ENCODE measurements around the gene SLX9.

SLX9 gene

DNA sequence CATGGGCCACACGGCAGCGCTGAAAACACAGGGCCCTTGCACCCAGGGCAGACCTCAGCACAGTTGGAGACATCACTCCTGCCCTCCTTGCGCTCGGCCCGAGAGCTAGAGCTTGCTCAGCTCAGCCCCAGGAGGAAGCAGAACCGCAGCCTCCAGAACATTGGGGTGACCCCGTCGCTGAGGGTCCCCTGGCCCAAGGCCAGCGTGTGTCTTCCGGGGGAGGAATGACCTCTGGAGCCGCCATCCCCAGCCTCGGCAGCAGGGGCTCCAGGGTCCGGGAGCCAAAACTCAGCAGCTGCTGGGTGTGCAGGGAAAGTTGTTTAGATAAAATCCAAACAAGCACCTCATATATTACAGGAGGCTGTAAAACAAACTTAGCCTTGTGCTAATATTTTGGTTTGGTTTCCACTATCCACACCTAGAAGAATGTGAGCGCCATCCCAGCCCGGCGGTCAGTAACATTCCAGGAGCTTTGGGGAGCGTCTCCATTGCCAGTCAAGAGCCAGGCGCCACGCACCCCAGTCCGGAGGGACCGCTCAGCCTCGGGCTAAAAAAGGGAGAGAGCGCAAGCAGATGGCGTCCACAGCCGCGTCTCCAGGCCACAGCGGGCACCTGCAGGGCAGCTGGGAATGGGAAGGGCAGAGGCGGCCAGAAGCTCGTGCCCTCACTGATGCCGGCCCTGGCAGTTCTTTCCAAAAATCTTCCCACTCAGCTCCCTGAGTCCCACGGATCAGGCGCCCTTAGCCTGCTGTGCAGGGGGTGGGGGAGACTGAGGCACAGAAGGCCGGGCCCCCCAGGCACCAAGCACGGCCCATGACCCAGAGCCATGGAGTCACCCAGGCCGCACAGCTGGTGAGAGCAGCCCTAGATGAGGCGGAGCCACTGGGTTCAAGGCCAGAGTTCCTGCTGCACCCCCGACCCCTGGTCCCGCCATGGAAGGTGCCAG is 52.0 kb downstream of the SLX9 start:
- DNase-seq (ENCODE audit: low read depth) = no peak

DNA sequence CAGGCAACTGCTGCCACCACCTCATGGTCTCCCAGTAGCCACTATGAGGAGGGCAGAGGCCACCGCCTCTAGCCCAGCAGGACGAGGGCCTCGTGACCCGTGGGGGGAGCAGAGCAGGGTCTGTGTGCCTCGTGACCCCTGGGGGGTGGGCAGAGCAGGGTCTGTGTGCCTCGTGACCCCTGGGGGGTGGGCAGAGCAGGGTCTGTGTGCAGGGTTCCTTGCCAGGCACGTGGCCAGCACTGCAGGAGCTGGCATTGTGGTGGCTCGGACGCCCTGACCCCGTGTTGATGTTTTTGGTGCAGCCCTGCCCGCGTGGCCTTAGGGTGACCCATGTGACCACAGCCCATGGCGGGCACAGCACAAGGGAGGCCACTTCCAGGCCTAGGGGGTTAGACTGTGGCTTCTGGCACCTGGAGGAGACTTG is 52.8 kb downstream of the SLX9 start:
- no peak for DNase-seq (ENCODE audit: low read depth)

GRCh38 chr21:44993321-44994046 is 53.7 kb downstream of the SLX9 start:
- no peak for DNase-seq (ENCODE audit: low read depth)

DNA sequence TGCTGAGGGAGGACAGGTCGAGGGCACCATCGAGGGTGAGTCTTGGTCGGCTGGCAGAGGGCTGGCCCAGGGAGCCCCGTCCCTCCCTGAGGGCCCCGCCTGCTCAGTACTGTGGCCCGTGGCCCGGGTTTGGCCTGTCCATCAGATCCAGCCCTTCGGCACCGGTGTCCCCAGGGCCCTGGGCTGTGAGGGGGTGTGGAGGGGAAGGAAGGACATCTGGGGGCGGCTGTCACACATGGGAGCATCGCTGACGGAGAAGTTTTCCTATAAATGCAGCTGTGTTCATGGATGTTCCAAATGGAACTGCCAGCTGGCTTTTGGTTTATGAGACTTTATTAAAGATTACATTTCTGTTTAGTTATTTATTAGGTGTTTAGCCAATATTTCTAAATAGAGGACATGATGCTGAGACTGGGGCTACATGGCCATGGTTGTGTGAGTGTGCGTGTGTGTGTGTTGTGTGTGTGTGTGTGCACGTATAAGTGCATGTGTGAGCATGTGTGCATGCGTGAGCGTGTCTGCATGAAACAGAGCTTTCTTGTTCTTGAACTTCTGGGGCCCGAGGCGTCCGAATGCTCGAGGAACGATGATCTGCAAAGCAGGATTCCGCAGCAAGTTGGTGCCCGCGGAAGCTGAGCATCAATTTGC is 54.3 kb downstream of the SLX9 start:
- DNase-seq (ENCODE audit: low read depth) = no peak

GRCh38 chr21:44994695-44995342 is 55.0 kb downstream of the SLX9 start:
- no peak for DNase-seq (ENCODE audit: low read depth)

DNA sequence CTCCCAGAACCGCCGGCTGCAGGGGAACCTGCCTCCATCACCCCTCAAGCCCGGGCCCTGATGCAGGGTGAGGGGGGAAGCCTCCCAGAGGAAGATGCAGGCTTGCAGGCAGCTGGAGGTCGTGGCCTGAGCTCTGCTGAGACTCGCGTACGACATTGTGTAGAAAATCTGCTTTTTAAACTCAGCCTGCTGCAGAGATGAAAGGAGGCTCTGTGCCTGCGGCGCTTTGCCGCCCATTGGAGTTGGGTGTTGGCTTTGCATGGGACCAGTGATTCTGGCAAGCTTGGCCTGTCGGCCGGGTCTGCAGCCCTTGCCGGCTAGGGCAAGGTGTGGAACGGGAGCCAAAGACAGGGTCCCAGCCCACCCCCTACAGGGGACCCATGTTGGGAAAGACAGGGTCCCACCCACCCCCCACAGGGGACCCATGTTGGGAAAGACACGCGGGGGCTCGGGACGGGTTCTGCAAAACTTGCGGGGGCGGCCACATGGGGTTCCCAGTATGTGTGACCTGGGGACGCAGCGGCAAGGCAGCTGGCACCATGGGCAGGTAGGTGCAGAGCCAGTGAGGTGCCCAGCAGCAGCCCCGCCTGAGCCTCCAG is 55.6 kb downstream of the SLX9 start:
- DNase-seq (ENCODE audit: low read depth) = no peak

DNA sequence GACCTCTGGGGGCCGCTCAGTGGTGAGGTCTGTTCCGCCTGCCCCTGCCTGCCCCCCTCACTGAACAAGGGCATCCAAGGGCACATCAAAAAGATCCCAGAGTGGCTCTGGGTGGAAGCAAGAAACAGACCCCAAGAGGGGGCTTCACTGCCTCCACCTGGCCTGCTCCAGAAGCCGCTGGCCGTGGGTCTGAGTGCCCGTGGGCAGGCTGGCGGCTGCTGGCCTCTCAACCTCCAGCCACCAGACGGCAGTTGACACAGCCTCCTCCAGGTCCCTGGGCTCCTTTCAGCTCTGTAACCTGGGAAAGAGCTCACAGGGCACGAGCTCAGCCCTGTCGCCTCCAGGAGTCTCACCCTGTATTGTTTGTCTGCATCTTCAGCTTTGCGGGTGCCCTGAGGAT is 56.3 kb downstream of the SLX9 start:
- no peak for DNase-seq (ENCODE audit: low read depth)

GRCh38 chr21:44996501-44996921 is 56.7 kb downstream of the SLX9 start:
- no peak for DNase-seq (ENCODE audit: low read depth)

DNA sequence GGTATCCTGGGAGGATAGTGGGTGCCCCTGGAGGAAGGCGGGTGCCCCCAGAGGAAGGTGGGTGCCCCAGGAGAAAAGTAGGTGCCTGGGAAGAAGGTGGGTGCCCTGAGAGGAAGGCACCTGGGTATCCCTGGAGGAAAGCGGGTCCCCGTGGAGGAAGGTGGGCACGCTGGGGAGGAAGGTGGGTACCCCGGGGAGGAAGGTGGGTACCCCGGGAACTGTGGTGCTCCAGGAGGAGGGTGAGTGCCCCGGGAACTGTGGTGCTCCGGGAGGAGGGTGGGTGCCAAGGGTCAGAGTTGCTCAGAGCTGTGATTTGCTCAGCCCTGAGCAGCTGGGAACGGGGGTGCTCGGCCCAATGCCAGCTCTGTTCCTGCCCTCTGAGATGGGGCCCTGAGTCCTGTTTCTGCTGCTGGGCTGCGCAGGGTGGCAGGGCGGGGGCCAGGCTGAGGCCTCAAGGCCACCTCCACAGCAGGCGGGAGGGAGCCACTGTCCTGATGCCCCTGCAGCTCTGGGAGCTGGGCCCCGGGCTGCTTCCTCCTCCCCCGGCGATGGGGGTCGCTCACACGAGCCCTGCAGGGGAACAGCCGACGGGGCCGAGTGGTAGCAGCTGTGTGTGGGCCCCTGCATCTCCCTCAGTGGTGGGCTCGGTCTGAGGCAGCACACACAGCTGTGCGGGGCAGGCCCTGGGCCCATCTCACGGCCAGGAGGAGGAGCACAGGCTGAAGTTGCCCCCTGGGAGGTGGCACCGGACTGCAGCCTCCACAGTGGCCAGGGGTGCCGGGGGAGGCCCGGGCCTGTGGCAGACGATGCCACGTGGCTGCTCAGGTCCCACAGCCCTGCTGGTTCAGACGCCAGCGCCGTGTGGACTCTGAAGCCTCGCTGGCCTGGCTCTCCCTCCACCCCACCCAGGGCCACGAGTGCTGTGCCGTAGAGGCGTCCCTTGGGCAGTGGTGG is 57.4 kb downstream of the SLX9 start:
- DNase-seq (ENCODE audit: low read depth) = no peak

DNA sequence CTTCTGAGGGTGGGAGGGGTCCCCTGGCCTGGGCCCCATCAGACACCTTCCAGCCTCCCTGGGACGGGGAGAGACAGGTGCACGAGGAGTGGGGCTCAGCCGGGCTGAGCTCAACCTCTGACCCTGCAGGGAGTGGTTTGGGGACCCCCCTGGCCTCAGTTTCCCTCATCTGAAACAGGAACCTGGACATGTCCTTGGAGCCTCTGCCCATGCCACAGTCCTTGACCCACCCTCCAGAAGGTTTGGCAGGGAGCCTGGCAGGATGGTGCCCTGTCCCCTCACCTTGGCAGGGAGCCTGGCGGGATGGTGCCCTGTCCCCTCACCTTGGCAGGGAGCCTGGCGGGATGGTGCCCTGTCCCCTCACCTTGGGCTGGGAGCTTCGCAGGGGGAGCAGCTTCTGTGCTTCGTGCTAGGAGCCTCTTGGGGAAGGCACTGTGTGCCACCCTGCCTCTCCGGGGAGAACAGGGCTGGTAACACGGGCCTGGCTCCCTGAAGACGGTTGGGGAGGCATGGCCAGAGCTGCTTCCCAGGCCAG is 58.3 kb downstream of the SLX9 start:
- no peak for DNase-seq (ENCODE audit: low read depth)

- no peak for DNase-seq (ENCODE audit: low read depth)
Measured at GRCh38 chr21:44998621-44999427, 59.0 kb downstream of the SLX9 start.

DNA sequence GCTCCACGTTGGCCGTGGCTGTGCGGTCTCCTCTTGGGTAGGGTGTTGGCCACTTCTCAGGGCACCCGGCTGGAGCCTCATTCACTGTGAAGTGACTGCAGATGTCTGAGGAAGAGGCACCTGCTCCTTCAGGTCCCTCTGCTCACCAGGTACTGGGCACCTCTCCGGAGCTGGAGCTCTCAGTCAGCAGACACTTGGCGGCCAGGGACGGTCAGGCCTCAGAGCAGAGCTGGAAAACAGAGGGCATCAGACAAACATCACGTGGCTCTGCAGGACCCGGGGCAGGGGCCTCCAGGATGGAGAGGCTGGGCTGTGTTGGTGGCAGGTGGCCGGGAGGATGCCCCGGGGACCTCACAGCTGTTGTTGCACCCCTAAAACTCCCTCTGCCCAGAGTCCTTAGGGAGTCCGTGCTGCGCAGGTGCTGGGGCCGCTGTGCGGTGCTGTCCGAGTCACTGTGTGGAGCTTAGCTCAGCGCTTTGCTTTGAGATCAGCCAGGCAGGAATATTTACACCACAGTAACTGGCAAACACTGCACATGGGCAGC is 59.7 kb downstream of the SLX9 start:
- no peak for DNase-seq (ENCODE audit: low read depth)

GRCh38 chr21:44999972-45000636 is 60.3 kb downstream of the SLX9 start:
- DNase-seq (ENCODE audit: low read depth) = no peak

DNA sequence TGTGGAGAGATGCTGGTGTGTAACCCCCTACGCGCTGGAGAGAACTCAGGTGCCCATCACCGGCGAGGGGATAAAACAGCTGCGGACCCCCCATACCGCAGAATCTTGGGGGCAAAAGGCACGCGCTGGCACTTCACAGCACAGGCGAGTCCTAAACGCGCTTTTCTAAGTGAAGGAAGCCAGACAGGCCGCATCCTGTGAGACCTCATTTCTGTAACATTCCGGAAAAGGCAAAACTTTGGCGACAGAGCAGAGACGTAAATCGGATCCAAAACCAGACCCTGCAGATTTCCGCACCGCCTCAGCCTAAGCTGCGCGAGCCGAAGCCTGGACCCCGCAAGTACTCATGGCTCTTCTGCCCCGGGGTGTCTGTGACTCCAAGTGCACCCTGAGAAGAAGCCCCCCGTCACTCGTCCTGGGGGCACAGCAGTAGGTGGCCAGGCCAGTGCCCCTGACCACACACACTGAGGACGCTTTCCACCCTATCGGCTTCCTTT is 60.9 kb downstream of the SLX9 start:
- DNase-seq (ENCODE audit: low read depth) = no peak

DNA sequence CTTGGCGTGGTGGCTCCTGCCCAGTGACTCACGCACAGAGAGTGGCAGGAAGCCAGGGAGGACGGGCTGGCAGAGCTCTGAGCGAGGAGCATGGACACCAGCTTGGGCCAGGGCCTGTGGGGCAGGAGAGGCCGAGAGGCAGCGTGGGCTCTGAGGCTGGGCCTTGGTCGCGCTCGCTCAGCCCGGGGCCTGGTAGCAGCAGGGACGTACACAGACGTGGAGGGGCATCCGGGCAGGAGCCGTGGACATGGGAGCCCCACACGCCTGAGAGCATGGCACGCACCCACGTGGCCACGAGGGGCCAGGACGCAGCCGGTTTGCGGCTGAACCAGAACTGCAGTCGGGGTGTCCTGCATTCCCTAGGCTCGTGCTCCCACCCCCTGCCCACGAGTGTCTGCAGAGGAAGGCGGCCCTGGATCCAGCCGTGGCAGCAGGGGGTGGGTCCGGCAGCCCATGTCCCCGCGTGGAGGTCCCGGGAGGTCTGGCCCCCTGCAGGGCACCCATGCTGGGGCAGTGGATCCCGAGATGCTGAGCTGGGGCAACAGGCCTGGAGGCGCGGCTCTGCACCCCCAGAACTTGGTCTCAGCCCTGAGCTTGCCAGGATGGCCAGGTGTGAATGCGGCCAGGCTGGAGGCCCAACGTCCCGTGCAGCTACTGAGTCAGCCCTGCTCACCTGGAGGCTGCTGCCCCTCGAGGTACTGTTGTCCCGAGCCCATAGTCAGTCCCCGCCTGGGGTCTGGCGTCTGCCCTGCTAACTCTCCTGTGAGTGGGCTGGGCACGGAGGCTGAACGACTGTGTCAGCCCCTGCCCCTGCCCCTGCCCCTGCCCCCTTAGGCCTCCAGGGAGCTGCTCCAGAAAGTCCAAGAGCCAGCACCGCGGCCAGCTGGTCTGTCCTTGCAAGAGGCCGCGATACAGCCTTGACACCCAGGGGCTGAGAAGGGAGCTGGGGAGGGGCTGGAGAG is 61.6 kb downstream of the SLX9 start:
- peak; percentile 53 for DNase-seq (ENCODE audit: low read depth)

DNA sequence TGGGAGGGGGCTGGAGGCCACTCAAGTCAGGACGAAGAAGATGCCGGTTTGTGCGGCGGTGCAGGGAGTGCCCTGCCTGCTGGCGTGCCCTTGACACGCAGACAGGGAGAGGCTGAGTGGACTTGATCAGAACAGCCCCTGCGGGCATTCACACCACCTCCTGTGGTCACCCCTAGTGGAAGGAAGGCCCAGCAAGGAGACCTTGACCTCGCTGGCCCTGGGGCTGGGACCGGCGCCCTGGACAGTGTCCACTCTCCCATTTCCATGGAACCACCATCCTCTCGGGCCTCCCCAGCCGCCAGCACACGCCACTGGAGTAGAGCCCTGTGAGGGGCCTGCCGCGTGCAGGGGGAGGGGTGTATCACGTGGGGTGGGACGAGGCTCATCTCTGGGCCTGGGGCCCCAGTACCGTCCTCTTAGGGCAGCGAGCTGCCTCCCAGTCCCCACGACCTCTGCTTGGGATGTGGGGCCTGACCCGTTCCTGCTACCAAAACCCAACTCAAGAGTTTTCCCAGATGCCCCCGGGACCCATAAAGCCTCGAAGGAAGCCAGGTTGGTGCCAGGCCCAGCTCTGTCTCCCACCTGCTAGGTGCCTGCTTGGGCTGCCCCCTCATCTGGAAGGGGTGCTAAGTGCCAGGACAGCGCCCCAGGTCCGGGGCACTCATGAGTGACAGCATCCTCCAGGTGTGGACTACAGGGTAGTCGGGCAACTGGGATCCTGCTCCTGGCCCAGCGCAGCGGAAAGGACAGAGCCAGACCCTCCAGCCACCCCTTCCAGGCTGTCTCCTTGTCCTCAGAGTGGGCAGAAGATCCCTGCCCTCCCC is 62.8 kb downstream of the SLX9 start:
- DNase-seq (ENCODE audit: low read depth) = no peak
